OCI-LY1 (cell line): Measurements from ENCODE around the gene NOTCH1.
"Not testable (repeated sequence)": the region's sequence is repeated elsewhere in the genome, so short reads cannot be mapped to it uniquely, and the experiment has no call there.

Source experiments
- H2AFZ ChIP-seq: fragments of 200-600 bp; sonication (generic), shearing (Covaris generic); 2 replicates; pipeline ENCODE4 v1.6.0; 2014; ENCODE audit warnings: antibody characterized with exemption, mild to moderate bottlenecking, low read length
- H3F3A ChIP-seq: fragments of 200-600 bp; sonication (generic), shearing (Covaris generic); 2 replicates; pipeline ENCODE4 v1.6.0; 2014; ENCODE audit warnings: mild to moderate bottlenecking, antibody characterized with exemption, low read length, moderate library complexity; ENCODE audit not compliant: insufficient read depth
- H3K27ac ChIP-seq: fragments of 200-600 bp; sonication (generic); 2 replicates; pipeline ENCODE4 v1.5.1; 2014; ENCODE audit warnings: low read length, mixed run types, mild to moderate bottlenecking, low read depth; ENCODE audit not compliant: poor library complexity, severe bottlenecking
- H3K27me3 ChIP-seq: fragments of 200-600 bp; sonication (generic); 2 replicates; pipeline ENCODE4 v1.6.0; 2014; ENCODE audit warnings: antibody characterized with exemption, mild to moderate bottlenecking, low read length, moderate library complexity; ENCODE audit not compliant: insufficient read depth
- H3K36me3 ChIP-seq: fragments of 200-600 bp; sonication (generic); 2 replicates; pipeline ENCODE4 v1.6.1; 2014; ENCODE audit warnings: mild to moderate bottlenecking, antibody characterized with exemption, low read length, moderate library complexity, mixed read lengths; ENCODE audit not compliant: insufficient read depth
- H3K4me1 ChIP-seq: fragments of 200-600 bp; sonication (generic); 2 replicates; pipeline ENCODE4 v1.5.1; 2014; ENCODE audit warnings: mild to moderate bottlenecking, low read length, moderate library complexity; ENCODE audit not compliant: insufficient read depth, severe bottlenecking
- H3K4me2 ChIP-seq: fragments of 200-600 bp; sonication (generic), shearing (Covaris generic); 2 replicates; pipeline ENCODE4 v1.6.1; 2014; ENCODE audit warnings: low read length
- H3K4me3 ChIP-seq: fragments of 200-600 bp; sonication (generic); 2 replicates; pipeline ENCODE4 v1.5.1; 2014; ENCODE audit warnings: low read length, low read depth, mild to moderate bottlenecking, mixed read lengths; ENCODE audit not compliant: poor library complexity, severe bottlenecking
- H3K79me2 ChIP-seq: fragments of 200-600 bp; shearing (Covaris generic); 2 replicates; pipeline ENCODE4 v1.6.1; 2016; ENCODE audit warnings: mixed run types, low read length, mixed read lengths; ENCODE audit not compliant: insufficient read depth
- H3K9ac ChIP-seq: fragments of 200-600 bp; sonication (generic), shearing (Covaris generic); 2 replicates; pipeline ENCODE4 v1.6.1; 2014; ENCODE audit warnings: mild to moderate bottlenecking, low read length, mixed read lengths
- H3K9me2 ChIP-seq: fragments of 200-600 bp; sonication (generic), shearing (Covaris generic); 2 replicates; pipeline ENCODE4 v1.6.1; 2014; ENCODE audit warnings: low read depth, mild to moderate bottlenecking, low read length, mixed read lengths
- H3K9me3 ChIP-seq: fragments of 200-600 bp; shearing (Covaris generic); 2 replicates; pipeline ENCODE4 v1.6.1; 2014; ENCODE audit warnings: low read length, mixed read lengths
- H4K20me1 ChIP-seq: fragments of 200-600 bp; sonication (generic), shearing (Covaris generic); 2 replicates; pipeline ENCODE4 v1.6.0; 2016; ENCODE audit warnings: mild to moderate bottlenecking, low read length; ENCODE audit not compliant: insufficient read depth
- CTCF ChIP-seq: fragments of 200-600 bp; sonication (generic), shearing (Covaris generic); IDR thresholded peaks from 2 replicates; pipeline ENCODE4 v1.5.1; 2017; ENCODE audit warnings: mild to moderate bottlenecking, antibody characterized with exemption, low read length, moderate library complexity, mixed read lengths
- EZH2 ChIP-seq: fragments of 200-600 bp; sonication (generic), shearing (Covaris generic); IDR thresholded peaks from 2 replicates; pipeline ENCODE4 v1.8.0; 2017; ENCODE audit warnings: borderline replicate concordance, mixed run types, mild to moderate bottlenecking, antibody characterized with exemption, low read length, moderate library complexity, mixed read lengths

Gene NOTCH1

GRCh38 chr9:136561779-136562178, 15.9 kb upstream of the NOTCH1 start:
- Histone ChIP-seq H3K9me3 (no peaks in the 10 kb centered on the region), H3K27me3 (peaks cover 14% of the 10 kb centered on the region; the same call in 1 of the 2 replicates), H3K27ac (no peak overlapping the region), H4K20me1 (no peaks in the 10 kb centered on the region), H3F3A (no peaks in the 10 kb centered on the region), H3K36me3 (no peaks in the 10 kb centered on the region), H3K9me2 (no peaks in the 10 kb centered on the region), H3K4me3 (no peak overlapping the region), H3K79me2 (no peaks in the 10 kb centered on the region), H3K9ac (no peak overlapping the region), H2AFZ (no peak overlapping the region), H3K4me2 (no peak overlapping the region), H3K4me1 (no peaks in the 10 kb centered on the region)
- TF ChIP-seq CTCF: no peak
- no peak for TF ChIP-seq EZH2

- Histone ChIP-seq H3K9ac (no peak overlapping the region), H3K4me3 (no peak overlapping the region), H3K9me2 (no peaks in the 10 kb centered on the region), H3K4me1 (no peaks in the 10 kb centered on the region), H3F3A (no peaks in the 10 kb centered on the region), H3K27me3 (peaks cover 14% of the 10 kb centered on the region; the same call in 1 of the 2 replicates), H4K20me1 (no peaks in the 10 kb centered on the region), H3K79me2 (no peaks in the 10 kb centered on the region), H3K36me3 (no peaks in the 10 kb centered on the region), H3K27ac (no peak overlapping the region), H3K9me3 (no peaks in the 10 kb centered on the region), H2AFZ (no peak overlapping the region), H3K4me2 (no peak overlapping the region)
- TF ChIP-seq EZH2: no peak
- no peak for TF ChIP-seq CTCF
Observed at GRCh38 chr9:136560586-136560985, 14.7 kb upstream of the NOTCH1 start.

- not testable (repeated sequence) for H4K20me1 ChIP-seq, H3K79me2 ChIP-seq, H3K4me3 ChIP-seq, H3F3A ChIP-seq, H3K9me2 ChIP-seq, H3K9me3 ChIP-seq, H3K36me3 ChIP-seq, H3K9ac ChIP-seq, H3K4me2 ChIP-seq, H3K4me1 ChIP-seq, H2AFZ ChIP-seq, H3K27ac ChIP-seq
- peaks cover 14% of the 10 kb centered on the region; the same call in 1 of the 2 replicates for H3K27me3 ChIP-seq
Observed at GRCh38 chr9:136559371-136559770, 13.5 kb upstream of the NOTCH1 start.

GRCh38 chr9:136558846-136559245, 13.0 kb upstream of the NOTCH1 start:
- not testable (repeated sequence) for H3K4me2 ChIP-seq, H3K27me3 ChIP-seq, H2AFZ ChIP-seq, H3K27ac ChIP-seq, H3F3A ChIP-seq, H3K9ac ChIP-seq, H3K9me2 ChIP-seq, H4K20me1 ChIP-seq, H3K9me3 ChIP-seq, H3K4me3 ChIP-seq, H3K36me3 ChIP-seq, H3K79me2 ChIP-seq, H3K4me1 ChIP-seq
